HAP-1 (cell line): ENCODE results near the gene SCT.
"Not testable (repeated sequence)": the region's sequence is repeated elsewhere in the genome, so short reads cannot be mapped to it uniquely, and the experiment has no call there.

Source experiments
- DNase-seq, 2 experiments: peaks; one replicate each; pipeline ENCODE4 v3.0.0-alpha.2; 2016 to 2020; ENCODE audit warnings: low spot score in 2 of 2
- H3K27me3 ChIP-seq: fragments of 250-450 bp; sonication (Bioruptor Pico); 2 replicates; pipeline ENCODE4 v1.5.1; 2020; ENCODE audit warnings: low read depth, mild to moderate bottlenecking, moderate library complexity
- H3K36me3 ChIP-seq: fragments of 250-450 bp; sonication (Bioruptor Pico); replicated peaks from 2 replicates; pipeline ENCODE4 v1.5.1; 2020; ENCODE audit warnings: mild to moderate bottlenecking
- H3K4me1 ChIP-seq: fragments of 250-450 bp; sonication (Bioruptor Pico); 2 replicates; pipeline ENCODE4 v1.5.1; 2020; ENCODE audit warnings: mild to moderate bottlenecking
- H3K4me3 ChIP-seq: fragments of 250-450 bp; sonication (Bioruptor Pico); 2 replicates; pipeline ENCODE4 v1.5.1; 2020; ENCODE audit warnings: mild to moderate bottlenecking, moderate library complexity
- H3K9me3 ChIP-seq: fragments of 250-450 bp; sonication (Bioruptor Pico); 2 replicates; pipeline ENCODE4 v1.5.1; 2020; ENCODE audit warnings: mild to moderate bottlenecking, moderate library complexity
- in situ Hi-C: fragments of 300-500 bp; cut with MboI; formaldehyde crosslinking; loops from 3 replicates; pipeline ENCODE4 v1.14.3; 2020; ENCODE audit warnings: low sequenced_read_pairs, inconsistent platforms, mixed read lengths

SCT gene

DNA sequence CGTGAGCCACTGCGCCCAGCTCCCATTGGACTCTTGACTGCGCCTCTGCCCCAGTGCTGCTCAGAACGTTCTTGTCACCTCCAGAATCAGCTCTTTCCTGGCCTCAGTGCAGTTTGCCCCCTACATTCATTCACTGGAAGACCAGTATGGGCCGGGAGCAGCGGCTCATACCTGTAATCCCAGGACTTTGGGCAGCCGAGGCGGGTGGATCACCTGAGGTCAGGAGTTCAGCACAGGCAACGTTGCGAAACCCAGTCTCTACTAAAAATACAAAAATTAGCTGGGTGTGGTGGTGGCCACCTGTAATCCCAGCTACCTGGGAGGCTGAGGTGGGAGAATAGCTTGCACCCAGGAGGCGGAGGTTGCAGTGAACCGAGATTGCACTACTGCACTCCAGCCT lies 27.5 kb upstream of the SCT start:
- peaks cover 23% of the 10 kb centered on the region for H3K36me3 ChIP-seq
- DNase-seq, H3K27me3 ChIP-seq, in situ Hi-C loops, H3K4me1 ChIP-seq, H3K4me3 ChIP-seq, H3K9me3 ChIP-seq: not testable (repeated sequence)

DNA sequence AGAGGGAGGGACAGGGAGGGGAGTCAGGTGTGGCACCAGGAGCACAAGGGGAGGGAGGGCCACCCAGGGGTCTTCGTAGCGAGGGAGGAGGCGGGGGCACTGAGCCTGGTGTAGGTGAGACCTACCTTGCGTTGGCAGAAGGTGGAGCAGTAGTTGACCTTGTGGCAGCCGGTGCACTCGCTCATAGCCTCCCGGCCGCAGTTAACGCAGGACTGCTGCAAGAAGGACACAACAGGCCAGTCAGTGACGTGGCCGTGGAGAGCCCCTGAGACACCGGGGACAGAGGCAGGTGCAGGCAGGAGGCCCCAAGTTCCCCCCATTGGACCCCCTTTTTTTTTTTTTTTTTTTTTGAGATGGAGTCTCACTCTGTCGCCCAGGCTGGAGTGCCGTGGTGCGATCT lies 26.9 kb upstream of the SCT start:
- Histone ChIP-seq H3K4me3 (no peak overlapping the region), H3K36me3 (peaks cover 21% of the 10 kb centered on the region), H3K27me3 (no peaks in the 10 kb centered on the region), H3K9me3 (no peaks in the 10 kb centered on the region), H3K4me1 (no peaks in the 10 kb centered on the region)
- no peak for DNase-seq
- in situ Hi-C loops = no loop called here

DNA sequence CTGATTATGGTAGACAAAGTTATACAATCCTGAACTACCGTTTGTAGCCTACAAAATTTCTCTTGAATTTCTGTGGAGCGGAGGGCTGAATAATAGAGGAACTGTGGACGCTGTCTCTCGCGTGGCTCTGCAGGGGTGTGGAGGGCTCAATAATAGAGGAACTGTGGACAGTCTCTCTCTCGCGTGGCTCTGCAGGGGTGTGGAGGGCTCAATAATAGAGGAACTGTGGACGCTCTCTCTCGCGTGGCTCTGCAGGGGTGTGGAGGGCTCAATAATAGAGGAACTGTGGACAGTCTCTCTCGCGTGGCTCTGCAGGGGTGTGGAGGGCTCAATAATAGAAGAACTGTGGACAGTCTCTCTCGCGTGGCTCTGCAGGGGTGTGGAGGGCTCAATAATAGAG lies 26.2 kb upstream of the SCT start:
- peaks cover 21% of the 10 kb centered on the region for H3K36me3 ChIP-seq
- H3K9me3 ChIP-seq, H3K4me3 ChIP-seq, DNase-seq, in situ Hi-C loops, H3K4me1 ChIP-seq, H3K27me3 ChIP-seq: not testable (repeated sequence)

DNA sequence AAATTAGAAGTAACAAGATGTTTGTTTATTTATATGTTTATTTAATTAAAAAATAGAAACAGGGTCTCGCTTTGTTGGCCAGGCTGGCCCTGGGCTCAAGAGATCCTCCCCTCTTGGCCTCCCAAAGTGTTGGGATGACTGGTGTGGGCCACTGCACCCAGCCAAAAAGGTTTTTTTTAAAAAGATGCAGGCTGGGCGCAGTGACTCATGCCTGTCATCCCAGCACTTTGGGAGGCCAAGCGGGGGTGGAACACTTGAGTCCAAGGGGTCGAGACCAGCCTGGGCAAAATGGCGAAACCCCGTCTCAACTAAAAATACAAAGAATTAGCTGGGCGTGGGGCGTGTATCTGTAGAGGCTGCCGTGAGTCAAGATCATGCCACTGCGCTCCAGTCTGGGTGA lies 23.5 kb upstream of the SCT start:
- peaks cover 16% of the 10 kb centered on the region for H3K36me3 ChIP-seq
- H3K4me1 ChIP-seq = no peaks in the 10 kb centered on the region
- no peak overlapping the region for H3K4me3 ChIP-seq
- H3K9me3 ChIP-seq = no peaks in the 10 kb centered on the region
- no peaks in the 10 kb centered on the region for H3K27me3 ChIP-seq
- in situ Hi-C loops = no loop called here
- no peak for DNase-seq

DNA sequence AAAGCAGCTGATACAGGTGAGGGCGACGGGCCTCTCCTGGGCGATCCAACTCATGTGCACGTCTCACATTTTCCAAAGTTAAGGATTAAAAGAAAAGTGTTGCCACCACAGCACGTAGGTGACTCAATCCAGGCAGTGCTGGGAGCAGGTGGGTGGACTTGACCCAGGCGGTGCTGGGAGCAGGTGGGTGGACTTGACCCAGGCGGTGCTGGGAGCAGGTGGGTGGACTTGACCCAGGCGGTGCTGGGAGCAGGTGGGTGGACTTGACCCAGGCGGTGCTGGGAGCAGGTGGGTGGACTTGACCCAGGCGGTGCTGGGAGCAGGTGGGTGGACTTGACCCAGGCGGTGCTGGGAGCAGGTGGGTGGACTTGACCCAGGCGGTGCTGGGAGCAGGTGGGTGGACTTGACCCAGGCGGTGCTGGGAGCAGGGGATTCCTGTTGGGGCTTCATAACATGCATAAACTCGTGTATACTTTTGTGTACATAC lies 20.7 kb upstream of the SCT start:
- not testable (repeated sequence) for DNase-seq, H3K4me3 ChIP-seq, H3K4me1 ChIP-seq, H3K27me3 ChIP-seq, H3K9me3 ChIP-seq
- in situ Hi-C loops = loop anchor here (10.0 kb wide), 1 partner anchor 117 kb away; no protein-coding TSS in a partner anchor
- H3K36me3 ChIP-seq = peaks cover 23% of the 10 kb centered on the region

DNA sequence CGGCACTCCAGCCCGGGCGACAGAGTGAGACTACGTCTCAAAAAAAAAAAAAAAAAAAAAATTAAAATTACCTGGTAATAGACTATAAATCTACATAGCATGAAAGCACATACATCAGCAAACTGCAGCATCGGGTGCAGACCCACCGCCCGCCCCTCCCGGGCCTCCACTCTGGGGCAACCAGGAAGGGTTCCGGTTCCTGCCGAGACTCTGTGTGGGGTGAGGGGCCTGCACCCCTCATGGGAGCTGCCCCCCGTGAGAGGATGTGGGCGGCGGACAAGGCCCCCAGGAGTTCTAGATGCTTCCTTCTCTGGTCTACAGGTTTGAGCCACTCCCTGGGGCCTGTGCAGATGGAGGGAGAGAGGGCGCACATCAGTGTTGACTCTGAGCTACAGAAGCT lies 19.2 kb upstream of the SCT start:
- Histone ChIP-seq H3K36me3 (peaks cover 23% of the 10 kb centered on the region), H3K4me1 (no peaks in the 10 kb centered on the region), H3K4me3 (no peak overlapping the region), H3K9me3 (no peaks in the 10 kb centered on the region), H3K27me3 (no peaks in the 10 kb centered on the region)
- in situ Hi-C loops = loop anchor here (10.0 kb wide), 1 partner anchor 119 kb away; no protein-coding TSS in a partner anchor
- no peak for DNase-seq

DNA sequence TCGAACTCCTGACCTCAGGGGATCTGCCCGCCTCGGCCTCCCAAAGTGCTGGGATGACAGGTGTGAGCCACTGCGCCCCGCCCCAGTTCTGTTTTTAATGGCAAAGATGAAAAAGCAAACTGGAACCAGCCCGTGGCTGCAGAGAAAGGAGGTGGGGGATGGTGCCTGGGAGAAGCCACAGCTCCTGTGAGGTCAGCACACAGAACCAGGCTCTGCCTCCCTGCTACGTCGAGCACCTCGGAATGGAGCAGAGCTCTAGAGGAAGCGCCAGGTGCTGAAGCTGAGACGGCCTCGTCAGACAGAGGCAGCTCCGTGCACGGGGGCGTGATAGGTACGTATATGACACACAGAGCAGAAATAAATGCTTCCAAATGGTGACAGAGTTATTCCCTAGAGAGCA lies 18.6 kb upstream of the SCT start:
- peaks cover 17% of the 10 kb centered on the region for H3K36me3 ChIP-seq
- no peaks in the 10 kb centered on the region for H3K27me3 ChIP-seq
- no peaks in the 10 kb centered on the region for H3K4me1 ChIP-seq
- H3K9me3 ChIP-seq = no peaks in the 10 kb centered on the region
- DNase-seq = no peak
- in situ Hi-C loops = loop anchor here (10.0 kb wide), 1 partner anchor 119 kb away; no protein-coding TSS in a partner anchor
- no peak overlapping the region for H3K4me3 ChIP-seq

DNA sequence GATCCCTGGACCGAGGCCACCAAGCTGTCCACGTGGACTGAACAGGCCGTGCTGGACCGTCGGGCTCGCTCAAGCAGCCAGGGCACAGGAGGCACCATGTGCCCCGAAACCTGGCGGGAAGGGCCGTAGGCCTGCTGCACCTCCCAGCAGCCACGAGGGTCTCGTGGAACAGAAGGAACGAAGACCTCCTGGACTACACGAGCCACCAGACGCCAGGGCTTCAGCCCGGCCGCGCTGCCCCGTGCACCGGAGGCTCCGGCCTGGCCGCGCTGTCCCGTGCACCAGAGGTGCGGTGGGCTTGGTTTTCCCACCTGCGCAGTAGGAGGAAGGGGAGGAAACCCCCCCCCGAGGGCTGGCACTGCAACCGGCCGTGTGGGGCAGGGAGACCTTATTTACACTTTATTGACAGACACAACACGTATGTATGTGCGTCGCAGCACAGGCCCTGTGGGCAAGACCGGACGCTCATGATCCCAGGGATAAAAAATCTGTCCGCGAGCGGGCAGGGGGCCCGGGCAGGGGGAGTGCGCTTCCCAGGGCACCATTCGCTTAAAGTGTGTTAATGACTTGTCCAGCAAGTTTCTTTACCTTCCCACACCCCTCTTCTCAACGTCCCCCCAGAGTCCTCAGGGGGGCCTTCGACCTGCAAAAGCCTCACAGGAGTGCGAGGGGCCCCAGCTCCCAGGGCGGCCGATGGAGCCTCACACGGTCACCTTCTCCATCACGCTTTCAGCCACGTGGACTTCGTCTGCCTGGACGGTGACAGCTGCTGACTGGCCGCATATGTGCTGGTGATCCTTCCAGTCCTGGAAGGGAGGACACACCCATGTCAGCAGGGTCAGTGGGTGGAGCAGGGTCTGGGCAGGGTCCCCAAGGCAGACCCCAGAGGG lies 17.1 kb upstream of the SCT start:
- Histone ChIP-seq H3K36me3 (peaks cover 10% of the 10 kb centered on the region; the same call in 1 of the 2 replicates), H3K4me1 (no peaks in the 10 kb centered on the region; the same call in 1 of the 2 replicates), H3K4me3 (no peak overlapping the region), H3K9me3 (no peaks in the 10 kb centered on the region), H3K27me3 (no peaks in the 10 kb centered on the region)
- in situ Hi-C loops = loop anchor here (10.0 kb wide), 1 partner anchor 121 kb away; no protein-coding TSS in a partner anchor
- DNase-seq = no peak

DNA sequence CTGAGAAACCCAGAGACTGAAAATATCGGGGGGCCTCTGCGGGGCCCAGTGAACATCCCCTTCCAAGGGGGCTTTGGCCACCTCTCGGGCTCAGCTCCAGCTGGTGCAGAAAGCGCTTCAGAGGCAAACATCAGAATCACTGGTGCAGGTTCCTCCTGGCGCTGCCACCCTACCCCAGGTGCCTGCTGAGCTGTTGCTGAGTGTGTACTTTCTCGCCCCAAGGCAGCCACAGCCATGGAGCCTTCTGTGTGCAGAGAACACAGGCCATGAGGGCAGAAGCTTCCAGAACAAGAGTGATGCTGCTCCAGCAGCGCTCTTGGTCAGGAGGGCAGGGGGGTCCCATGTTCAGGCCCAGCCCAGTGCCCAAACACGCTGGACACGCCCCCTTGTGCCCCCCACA lies 16.4 kb upstream of the SCT start:
- Histone ChIP-seq H3K36me3 (peaks cover 10% of the 10 kb centered on the region; the same call in 1 of the 2 replicates), H3K4me3 (no peak overlapping the region), H3K27me3 (no peaks in the 10 kb centered on the region), H3K9me3 (no peaks in the 10 kb centered on the region), H3K4me1 (peaks cover 4% of the 10 kb centered on the region)
- DNase-seq = no peak
- in situ Hi-C loops = loop anchor here (10.0 kb wide), 1 partner anchor 121 kb away; no protein-coding TSS in a partner anchor

DNA sequence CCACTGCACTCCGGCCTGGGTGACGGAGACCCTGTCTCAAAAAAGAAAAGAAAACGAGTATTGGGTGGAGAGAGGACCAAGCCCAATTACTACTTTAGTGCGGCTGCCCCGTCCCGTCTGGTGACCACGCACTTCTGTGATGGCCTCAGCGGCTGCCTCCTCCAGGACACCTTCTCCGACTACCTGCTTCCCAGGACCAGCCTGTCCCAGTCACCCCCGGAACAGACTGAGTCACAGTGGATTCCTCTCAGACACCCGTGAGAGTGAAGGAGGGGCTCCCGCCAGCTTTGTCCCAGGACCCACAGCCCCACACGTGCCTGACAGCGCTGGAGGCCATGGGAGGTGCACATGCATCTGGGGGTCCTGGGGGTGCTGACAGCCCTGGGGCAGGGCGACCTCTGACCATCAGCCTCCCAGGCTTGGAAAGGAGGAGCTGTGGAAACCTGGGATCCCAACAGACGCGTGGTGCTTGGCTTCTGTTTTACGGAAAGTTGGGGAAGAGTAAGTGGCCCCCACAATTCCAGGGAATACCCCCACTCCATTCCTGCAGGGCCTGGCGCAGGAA lies 14.9 kb upstream of the SCT start:
- in situ Hi-C loops = loop anchor here (10.0 kb wide), 1 partner anchor 123 kb away; no protein-coding TSS in a partner anchor
- DNase-seq = no peak
- Histone ChIP-seq H3K36me3 (peaks cover 10% of the 10 kb centered on the region; the same call in 1 of the 2 replicates), H3K4me3 (no peak overlapping the region), H3K27me3 (no peaks in the 10 kb centered on the region), H3K9me3 (no peaks in the 10 kb centered on the region), H3K4me1 (peaks cover 4% of the 10 kb centered on the region)

DNA sequence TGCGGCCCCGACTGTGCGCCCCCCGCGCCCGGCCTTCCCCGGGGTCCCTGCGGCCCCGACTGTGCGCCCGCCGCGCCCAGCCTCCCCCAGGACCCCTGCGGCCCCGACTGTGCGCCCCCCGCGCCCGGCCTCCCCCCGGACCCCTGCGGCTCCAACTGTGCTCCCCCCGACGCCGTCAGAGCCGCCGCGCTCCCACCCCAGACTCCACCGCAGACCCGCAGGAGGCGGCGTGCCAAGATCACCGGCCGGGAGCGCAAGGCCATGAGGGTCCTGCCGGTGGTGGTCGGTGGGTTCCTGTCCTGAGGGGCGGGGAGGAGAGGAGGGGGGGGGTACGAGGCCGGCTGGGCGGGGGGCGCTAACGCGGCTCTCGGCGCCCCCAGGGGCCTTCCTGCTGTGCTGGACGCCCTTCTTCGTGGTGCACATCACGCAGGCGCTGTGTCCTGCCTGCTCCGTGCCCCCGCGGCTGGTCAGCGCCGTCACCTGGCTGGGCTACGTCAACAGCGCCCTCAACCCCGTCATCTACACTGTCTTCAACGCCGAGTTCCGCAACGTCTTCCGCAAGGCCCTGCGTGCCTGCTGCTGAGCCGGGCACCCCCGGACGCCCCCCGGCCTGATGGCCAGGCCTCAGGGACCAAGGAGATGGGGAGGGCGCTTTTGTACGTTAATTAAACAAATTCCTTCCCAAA lies 13.2 kb upstream of the SCT start:
- in situ Hi-C loops = loop anchor here (10.0 kb wide), 1 partner anchor 125 kb away; no protein-coding TSS in a partner anchor
- H3K4me1 ChIP-seq = peaks cover 4% of the 10 kb centered on the region
- H3K36me3 ChIP-seq = peaks cover 7% of the 10 kb centered on the region; the same call in 1 of the 2 replicates
- no peaks in the 10 kb centered on the region for H3K27me3 ChIP-seq
- no peak for DNase-seq
- H3K4me3 ChIP-seq = no peak overlapping the region
- H3K9me3 ChIP-seq = no peaks in the 10 kb centered on the region

DNA sequence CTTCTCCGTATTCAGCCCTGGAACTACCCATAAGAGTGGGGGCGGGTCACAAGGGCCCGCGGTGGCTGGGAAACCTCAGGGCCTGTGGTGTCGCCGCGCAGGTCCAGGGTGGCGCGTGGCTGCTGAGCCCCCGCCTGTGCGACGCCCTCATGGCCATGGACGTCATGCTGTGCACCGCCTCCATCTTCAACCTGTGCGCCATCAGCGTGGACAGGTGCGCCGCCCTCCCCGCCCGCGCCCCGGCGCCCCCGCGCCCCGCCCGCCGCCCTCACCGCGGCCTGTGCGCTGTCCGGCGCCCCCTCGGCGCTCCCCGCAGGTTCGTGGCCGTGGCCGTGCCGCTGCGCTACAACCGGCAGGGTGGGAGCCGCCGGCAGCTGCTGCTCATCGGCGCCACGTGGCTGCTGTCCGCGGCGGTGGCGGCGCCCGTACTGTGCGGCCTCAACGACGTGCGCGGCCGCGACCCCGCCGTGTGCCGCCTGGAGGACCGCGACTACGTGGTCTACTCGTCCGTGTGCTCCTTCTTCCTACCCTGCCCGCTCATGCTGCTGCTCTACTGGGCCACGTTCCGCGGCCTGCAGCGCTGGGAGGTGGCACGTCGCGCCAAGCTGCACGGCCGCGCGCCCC lies 12.5 kb upstream of the SCT start:
- Histone ChIP-seq H3K27me3 (no peaks in the 10 kb centered on the region), H3K4me3 (no peak overlapping the region), H3K9me3 (no peaks in the 10 kb centered on the region), H3K4me1 (peaks cover 4% of the 10 kb centered on the region), H3K36me3 (peaks cover 4% of the 10 kb centered on the region; the same call in 1 of the 2 replicates)
- in situ Hi-C loops = no loop called here
- no peak for DNase-seq

DNA sequence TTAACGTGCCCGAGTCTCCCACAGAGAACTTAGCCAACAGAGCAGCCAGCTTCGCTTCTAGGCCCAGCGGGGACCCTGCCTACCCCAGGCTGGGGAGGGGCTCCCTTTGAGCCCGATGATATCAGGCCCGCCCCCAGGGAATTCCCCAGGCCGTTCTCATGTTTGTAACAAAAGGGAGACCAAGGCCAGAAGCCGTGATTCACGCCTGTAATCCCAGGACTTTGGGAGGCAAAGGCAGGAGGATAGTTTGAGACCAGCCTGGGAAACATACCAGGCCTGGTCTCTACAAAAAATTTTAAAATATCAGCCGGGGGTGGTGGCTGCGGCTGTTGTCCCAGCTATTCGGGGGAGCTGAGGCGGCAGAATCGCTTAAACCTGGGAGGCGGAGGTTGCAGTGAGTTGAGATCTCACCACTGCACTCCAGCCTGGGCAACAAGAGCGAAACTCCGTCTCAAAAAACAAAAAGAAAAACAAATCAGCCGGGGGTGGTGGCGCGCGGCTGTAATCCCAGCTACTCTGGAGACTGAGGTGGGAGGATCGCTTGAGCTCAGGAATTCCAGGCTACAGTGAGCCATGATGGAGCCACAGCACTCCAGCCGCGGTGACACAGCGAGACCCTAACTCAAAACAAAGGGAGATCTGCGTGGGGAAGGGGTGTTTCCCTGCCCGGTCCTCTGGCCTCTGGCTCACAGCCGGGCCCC lies 11.8 kb upstream of the SCT start:
- Histone ChIP-seq H3K9me3 (no peaks in the 10 kb centered on the region), H3K27me3 (no peaks in the 10 kb centered on the region), H3K4me3 (no peak overlapping the region), H3K4me1 (peaks cover 4% of the 10 kb centered on the region), H3K36me3 (no peaks in the 10 kb centered on the region; the same call in 1 of the 2 replicates)
- in situ Hi-C loops = no loop called here
- peak in 1 of 2 experiments; percentile 59 for DNase-seq
